DMS 273 (cell line): Measurements from ENCODE around the gene DELE1.
"Not testable (repeated sequence)": the region's sequence is repeated elsewhere in the genome, so short reads cannot be mapped to it uniquely, and the experiment has no call there.

Source experiments
- DNase-seq: peaks from one replicate; lab custom pipeline; 2025; ENCODE audit not compliant: unreplicated experiment; lab: John Stamatoyannopoulos, UW

The DELE1 gene

GRCh38 chr5:141922827-141923447, 734 bp upstream of the DELE1 start:
- not testable (repeated sequence) for DNase-seq

- no peak for DNase-seq
These were observed 2.8 kb downstream of the DELE1 start for GRCh38 chr5:141926434-141926833.

GRCh38 chr5:141928051-141928450, 4.4 kb downstream of the DELE1 start:
- DNase-seq = no peak

- DNase-seq = no peak
These were observed 5.9 kb downstream of the DELE1 start for GRCh38 chr5:141929398-141930058.

- DNase-seq = no peak
These were observed 8.0 kb downstream of the DELE1 start for GRCh38 chr5:141931694-141932093.

GRCh38 chr5:141933151-141933550, 9.5 kb downstream of the DELE1 start:
- no peak for DNase-seq

GRCh38 chr5:141934099-141934844, 10.6 kb downstream of the DELE1 start:
- peak; percentile 81 for DNase-seq

- no peak for DNase-seq
These were observed 11.9 kb downstream of the DELE1 start for GRCh38 chr5:141935538-141935937.

GRCh38 chr5:141940695-141941271, 17.1 kb downstream of the DELE1 start:
- no peak for DNase-seq

- peak; percentile 40 for DNase-seq
These were observed 17.6 kb downstream of the DELE1 start for GRCh38 chr5:141941307-141941706.

GRCh38 chr5:141941779-141942178, 18.1 kb downstream of the DELE1 start:
- DNase-seq = no peak

- no peak for DNase-seq
These were observed 18.6 kb downstream of the DELE1 start for GRCh38 chr5:141942185-141942857.

- DNase-seq = no peak
These were observed 20.4 kb downstream of the DELE1 start for GRCh38 chr5:141944076-141944475.

- no peak for DNase-seq
These were observed 21.9 kb downstream of the DELE1 start for GRCh38 chr5:141945511-141946051.

GRCh38 chr5:141947316-141947715, 23.6 kb downstream of the DELE1 start:
- DNase-seq = peak; percentile 19

- DNase-seq = no peak
These were observed 25.1 kb downstream of the DELE1 start for GRCh38 chr5:141948812-141949211.

GRCh38 chr5:141949511-141949910, 25.8 kb downstream of the DELE1 start:
- DNase-seq = no peak

GRCh38 chr5:141950207-141951005, 26.7 kb downstream of the DELE1 start:
- no peak for DNase-seq

- DNase-seq = peak; percentile 63
These were observed 27.7 kb downstream of the DELE1 start for GRCh38 chr5:141951332-141951781.

- peak; percentile 87 for DNase-seq
These were observed 28.3 kb downstream of the DELE1 start for GRCh38 chr5:141952020-141952419.
